ENCODE data around the gene SVOPL.

DNA sequence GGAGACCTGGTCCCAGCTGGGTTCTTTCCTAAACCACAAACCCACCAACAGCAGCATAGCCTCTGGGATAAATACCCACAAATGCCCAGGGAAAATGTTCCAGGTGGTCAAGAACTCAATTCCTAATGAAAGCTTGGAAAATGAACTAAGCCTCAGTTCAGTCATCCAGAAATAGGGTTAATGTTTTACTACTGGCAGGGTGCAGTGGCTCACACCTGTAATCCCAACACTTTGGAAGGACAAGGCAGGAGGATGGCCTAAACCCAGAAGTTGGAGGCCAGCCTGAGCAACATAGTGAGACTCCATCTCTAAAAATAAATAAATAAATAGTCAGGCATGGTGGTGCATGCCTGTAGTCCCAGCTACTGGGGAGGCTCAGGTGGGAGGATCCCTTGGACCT lies 82.2 kb downstream of the SVOPL start:
- TF ChIP-seq, protein P1, sequence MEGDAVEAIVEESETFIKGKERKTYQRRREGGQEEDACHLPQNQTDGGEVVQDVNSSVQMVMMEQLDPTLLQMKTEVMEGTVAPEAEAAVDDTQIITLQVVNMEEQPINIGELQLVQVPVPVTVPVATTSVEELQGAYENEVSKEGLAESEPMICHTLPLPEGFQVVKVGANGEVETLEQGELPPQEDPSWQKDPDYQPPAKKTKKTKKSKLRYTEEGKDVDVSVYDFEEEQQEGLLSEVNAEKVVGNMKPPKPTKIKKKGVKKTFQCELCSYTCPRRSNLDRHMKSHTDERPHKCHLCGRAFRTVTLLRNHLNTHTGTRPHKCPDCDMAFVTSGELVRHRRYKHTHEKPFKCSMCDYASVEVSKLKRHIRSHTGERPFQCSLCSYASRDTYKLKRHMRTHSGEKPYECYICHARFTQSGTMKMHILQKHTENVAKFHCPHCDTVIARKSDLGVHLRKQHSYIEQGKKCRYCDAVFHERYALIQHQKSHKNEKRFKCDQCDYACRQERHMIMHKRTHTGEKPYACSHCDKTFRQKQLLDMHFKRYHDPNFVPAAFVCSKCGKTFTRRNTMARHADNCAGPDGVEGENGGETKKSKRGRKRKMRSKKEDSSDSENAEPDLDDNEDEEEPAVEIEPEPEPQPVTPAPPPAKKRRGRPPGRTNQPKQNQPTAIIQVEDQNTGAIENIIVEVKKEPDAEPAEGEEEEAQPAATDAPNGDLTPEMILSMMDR (IDR thresholded peaks at IDR 0.05), result no peak
- no peak for TF ChIP-seq POLR2A (IDR thresholded peaks at IDR 0.05)

All from heart left ventricle (tissue), 13 donors.